Heart left ventricle (tissue), 13 donors: ENCODE results near the gene ALDH4A1.

ENCODE experiments used
- CTCF ChIP-seq, 12 donors: fragments of 200-600 bp; sonication (generic) in 4 of 12; IDR thresholded peaks; one replicate each; pipeline versions ENCODE4 v1.5.0 to v1.8.0; 2018 to 2022; ENCODE audit warnings: antibody characterized with exemption in 12 of 12, mild to moderate bottlenecking in 5 of 12
- POLR2A ChIP-seq, 2 donors: fragments of 450-650 bp; IDR thresholded peaks; one replicate each; pipeline ENCODE4 v1.6.1; 2017; ENCODE audit warnings: antibody characterized with exemption in 2 of 2, mild to moderate bottlenecking in 2 of 2, moderate library complexity in 2 of 2
- donor health status: ischemic (EF 13 %, LVEDD 7.1; RV severe dilation, severe dysfunction).
- donor health status: DM: no; HTN: yes; CAD: no.
- donor health status: DM: no; HTN: no; CAD: no.
- donor health status: ischemic (EF 25% LVEDD 6.9; RV normal size, moderate dysfunction).
- donor health status: ischemic (EF 25% LVEDD 5.7; RV mildly dilated, moderate dysfunction).
- donor health status: ischemic (EF 35%, LVEDD 5.7; RV mildly dilated, moderate dysfunction).
- donor health status: nonischemic (EF 11% LVEDD 7.7; RV severe dilation, severe dysfunction).
- donor health status: DM: yes; HTN: yes; CAD: no.
- donor health status: PGD.
- donor health status: ischemic (EF 29% LVEDD 5.4; RV normal size, mild dysfunction).
- donor health status: nonischemic (EF 23%, LVEDD 6.1; RV moderate dilation, normal function).

- no peak for TF ChIP-seq POLR2A (IDR thresholded peaks at IDR 0.05)
- TF ChIP-seq CTCF (IDR thresholded peaks at IDR 0.05), result no peak
Measured at GRCh38 chr1:18941221-18942141, 39.1 kb upstream of the ALDH4A1 start.
